Ammon's horn (tissue), 1 donor: ENCODE data around the gene SASH3.
"Not testable (repeated sequence)": the region's sequence is repeated elsewhere in the genome, so short reads cannot be mapped to it uniquely, and the experiment has no call there.

Source experiments
- DNase-seq: peaks from one replicate; pipeline ENCODE4 v3.0.0-alpha.2; 2016; ENCODE audit warnings: low spot score

Gene SASH3

DNA sequence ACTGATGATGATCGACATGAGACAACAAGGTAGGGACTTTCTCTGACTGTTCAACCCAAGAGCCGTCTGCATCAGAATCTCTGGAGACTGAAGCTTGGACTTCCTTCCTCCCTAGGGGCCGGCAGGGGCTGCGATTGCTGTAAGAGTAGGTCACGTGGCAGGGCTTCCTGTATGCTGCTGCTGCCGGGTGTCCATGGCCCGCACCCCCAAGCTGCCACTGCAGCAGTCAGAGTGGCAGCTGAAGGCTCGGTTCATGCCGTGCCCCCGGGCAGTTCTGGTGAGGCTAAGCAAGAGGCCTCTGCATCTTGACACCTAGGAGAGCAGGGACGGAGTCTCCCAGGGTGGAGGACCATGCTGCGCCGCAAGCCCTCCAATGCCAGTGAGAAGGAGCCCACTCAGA, at the start of gene SASH3:
SASH3 (plus strand) TSS at position 203 of the 400 bp plus-strand sequence; CDS start at position 352, 149 bp downstream.
- peak; percentile 48 for DNase-seq

DNA sequence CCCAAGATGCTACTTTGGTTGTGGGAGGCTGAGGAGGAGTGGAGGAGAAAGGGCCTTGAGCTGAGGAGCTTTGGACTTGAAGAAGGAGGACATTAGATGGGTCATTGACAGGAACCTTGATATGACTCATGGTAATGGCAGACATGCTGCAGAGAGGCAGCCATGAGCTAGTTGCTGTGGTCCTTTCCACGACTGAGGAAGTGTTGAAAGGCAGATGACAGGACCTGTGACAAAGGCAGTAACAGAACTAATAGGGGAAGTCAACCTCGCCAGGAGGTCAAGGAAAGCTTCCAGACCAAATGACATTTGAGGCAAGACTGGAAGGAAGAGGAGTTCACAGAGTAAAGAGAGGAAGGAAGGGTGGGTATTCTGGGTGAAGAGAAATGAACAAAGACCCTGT, 48.5 kb upstream of the SASH3 start:
- DNase-seq: no peak

DNA sequence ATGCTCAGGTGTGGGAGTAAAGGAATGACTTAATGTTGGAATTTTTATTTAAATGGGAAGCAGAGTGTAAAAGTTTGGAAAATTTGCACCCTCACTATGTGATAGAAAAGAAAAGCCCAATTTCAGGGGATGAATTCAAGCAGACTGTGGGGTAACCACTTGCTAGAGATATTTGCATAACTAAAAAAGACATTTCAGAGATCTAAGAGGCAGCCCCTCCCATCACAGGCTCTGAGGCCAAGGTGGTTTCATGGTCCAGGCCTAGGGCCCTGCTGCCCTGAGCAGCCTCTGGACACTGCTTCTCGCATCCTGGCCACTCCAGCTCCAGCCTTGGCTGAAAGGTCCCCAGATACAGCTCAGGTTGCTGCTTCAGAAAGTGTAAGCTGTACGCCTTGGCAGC, 46.9 kb upstream of the SASH3 start:
- no peak for DNase-seq

DNA sequence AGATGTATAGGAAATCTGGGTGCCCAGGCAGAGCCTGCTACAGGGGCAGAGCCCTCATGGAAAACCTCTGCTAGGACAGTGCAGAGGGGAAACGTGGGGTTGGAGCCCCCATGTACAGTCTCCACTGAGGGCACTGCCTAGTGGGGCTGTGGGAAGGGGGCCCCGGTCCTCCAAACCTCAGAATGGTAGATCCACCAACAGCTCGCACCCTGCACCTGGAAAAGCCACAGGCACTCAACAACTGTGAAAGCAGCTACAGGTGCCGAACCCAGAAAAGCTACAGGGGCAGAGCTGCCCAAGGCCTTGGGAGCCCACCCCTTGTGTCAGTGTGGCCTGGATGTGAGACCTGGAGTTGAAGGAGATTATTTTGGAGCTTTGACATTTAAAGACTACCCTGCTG, 46.4 kb upstream of the SASH3 start:
- no peak for DNase-seq

DNA sequence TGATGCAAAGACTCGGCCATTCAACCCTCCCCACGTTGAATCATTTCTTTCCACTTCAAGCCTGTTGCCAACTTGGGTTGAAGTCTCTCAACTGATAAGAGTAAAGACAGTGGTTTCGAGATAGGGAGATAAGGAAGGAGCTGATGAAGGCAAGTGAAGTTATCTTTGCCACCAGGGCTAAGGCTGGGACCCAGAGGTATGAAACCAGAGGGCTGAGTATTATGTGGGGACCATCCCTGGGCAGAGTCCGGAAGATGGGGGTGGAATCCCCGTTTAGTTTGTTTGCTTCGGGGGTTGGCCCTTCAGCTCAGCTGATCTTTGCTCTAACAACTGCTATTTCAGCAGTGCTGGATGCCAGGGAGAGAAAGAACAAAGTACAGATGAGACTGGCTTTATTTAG, 43.3 kb upstream of the SASH3 start:
- DNase-seq: no peak

DNA sequence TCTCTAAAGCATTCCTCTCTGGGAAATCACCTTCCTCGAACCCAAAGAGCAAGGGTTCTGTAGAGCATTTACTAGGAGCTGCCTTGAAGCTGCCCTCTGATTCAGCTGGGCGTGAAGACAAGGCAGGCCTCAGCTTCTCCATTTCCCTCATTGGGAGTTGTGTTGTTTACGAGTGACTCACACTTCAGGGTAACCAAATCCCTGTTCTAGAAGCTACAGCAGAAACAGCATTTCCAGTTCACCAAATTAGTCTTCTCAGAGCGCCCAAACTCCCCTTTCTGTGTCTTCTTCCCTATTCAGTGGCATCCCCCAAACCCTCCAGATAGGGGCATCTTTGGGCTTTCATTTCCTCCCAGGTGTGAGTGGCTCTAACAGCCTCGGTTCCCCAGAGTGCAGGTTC, 41.8 kb upstream of the SASH3 start:
- DNase-seq: no peak

DNA sequence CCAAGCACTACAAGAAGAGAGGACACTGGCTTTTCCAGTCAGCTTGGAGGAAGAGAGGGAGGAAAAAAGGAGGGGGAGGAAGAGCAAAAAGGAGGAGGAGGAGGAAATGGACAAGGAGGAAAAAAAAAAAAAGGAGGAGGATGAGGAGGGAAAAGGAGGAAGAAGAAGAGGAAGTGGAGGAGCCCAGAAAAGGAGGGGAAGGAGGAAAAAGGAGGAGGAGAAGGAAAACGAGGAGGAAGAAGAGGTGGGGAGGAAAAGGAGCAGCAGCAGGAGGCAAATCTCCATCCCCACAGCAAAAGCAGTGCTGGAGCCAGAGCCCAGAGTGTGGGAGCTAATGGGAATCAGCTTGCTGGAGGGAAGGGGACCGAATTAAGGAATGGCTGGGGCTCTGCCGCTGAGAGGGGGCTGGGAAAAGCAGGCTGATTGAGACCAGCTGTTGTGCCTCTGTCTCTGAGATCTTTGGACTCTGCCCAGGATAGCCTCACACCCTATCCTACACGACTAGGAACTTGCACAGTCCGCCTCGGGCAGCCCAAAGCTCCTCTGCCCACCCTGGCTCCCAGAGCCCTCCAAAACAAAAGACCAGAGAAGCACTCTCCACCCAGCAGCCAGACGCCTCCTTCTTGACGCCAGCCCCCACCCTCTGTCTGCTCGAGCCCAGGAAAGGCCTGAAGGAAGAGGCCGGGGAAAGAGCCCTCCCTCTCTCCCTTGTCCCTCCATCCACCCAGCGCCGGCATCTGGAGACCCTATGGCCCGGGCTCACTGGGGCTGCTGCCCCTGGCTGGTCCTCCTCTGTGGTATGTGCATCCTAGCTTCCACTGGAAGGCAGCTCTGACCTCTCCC, 41.1 kb upstream of the SASH3 start, which contains the start of gene XPNPEP2:
XPNPEP2 (plus strand) TSS at position 514 of the 843 bp plus-strand sequence; CDS start at position 749, 235 bp downstream.
- DNase-seq: no peak

DNA sequence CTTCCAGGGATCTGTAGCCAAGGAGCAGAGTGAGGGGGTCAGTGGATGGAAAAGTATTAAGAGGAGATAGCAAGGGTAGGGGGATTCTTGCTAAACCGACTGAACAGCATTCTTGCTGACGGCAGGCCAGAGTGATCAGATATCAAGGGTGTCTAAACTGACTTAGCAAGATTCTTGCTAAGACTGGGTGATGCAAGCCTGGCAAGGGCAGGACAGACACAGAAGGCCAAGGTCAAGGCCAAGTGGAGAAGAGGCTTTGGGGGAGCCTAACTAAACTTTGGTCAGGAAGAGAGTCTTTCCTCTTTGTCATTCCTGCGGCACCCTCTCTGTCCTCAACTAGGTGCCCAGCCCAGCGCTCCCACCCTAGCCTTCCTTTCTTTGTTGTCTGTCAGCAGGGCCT, 40.2 kb upstream of the SASH3 start:
- DNase-seq: no peak

DNA sequence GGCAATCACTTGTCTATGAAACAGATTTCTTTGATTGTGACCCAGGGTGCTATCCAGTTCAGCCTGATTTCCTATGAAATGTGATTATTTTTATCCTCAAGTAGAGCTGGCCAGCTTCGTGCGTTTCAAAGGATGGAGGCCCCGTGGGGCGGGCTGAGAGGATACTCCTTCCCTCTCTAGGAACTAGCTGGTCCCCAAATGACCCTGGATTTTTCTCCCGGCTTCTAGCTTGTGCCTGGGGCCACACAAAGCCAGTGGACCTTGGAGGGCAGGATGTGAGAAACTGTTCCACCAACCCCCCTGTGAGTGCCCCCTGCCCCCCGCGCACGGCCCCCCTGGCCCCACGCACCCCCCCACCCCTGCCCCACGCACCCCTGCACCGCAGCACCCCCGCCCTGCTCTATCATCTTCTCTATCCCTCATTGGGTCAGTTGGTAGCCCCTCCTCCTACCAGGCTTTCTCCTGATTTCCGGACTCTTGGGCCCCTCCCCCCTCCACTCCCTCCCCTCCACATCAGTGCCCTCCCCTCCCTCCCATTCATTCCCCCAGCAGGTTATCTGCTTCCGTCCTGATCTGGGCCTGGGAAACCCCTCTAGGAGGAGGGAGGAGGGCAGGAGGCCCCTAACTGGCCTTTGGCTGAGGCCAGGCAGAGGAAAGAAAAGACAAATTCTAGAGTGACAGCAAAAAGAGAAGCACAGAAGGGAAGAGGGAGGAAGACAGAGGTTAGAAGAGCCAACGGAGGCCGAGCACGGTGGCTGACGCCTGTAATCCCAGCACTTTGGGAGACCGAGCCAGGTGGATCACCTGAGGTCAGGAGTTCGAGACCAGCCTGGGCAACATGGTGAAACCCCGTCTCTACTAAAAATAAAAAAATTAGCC, 37.6 kb upstream of the SASH3 start:
- DNase-seq: no peak

DNA sequence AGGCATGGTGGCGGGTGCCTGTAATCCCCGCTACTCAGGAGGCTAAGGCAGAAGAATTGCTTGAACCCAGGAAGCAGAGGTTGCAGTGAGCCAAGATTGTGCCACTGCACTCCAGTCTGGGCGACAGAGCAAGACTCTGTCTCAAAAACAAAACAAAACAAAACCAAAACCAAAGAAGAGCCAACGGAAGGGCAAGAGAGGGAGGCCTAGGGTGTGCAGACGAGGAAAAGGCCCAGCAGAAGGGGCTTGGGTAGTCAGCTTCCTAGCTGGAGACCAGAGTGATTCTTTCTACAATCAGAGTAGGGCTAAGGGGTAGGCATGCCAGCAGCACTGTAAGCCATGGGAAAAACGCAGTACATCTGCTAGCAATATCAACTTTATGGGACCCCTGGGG, 37.0 kb upstream of the SASH3 start:
- not testable (repeated sequence) for DNase-seq

DNA sequence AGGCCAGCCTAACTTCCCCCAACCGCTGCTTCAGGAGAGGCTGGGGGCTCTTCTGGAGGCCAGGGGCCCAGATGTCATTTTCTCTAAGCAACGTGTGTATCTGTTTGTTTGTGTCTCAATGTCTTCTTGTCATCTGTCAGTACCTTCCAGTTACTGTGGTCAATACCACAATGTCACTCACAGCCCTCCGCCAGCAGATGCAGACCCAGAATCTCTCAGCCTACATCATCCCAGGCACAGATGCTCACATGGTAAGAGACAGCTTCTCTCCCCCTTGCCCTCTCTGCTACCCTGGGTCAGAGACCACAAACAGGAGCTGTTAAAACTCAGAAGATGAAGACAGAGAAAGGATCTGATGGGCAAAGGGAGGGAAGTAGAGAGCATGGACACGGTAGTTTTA, 35.9 kb upstream of the SASH3 start:
- no peak for DNase-seq

DNA sequence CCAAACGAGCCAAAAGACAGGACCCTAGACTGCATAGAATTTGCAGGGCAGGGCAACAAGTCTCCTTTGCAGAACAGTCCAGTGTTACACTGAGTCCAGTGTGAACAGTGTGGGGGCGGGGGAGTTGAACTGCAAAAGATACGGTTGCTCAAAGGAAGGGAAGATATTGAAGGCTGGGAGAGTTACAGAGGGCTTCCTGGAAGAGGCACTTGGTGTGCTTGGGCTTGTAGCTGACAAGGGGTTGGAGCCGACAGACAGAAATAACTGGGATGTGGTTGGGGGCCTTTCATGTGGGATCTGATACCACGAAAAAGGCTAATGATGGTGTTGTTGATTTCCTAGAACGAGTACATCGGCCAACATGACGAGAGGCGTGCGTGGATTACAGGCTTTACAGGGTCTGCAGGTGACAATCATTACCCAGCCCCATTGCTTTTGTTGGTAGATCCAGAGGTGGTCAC, 34.9 kb upstream of the SASH3 start:
- no peak for DNase-seq

DNA sequence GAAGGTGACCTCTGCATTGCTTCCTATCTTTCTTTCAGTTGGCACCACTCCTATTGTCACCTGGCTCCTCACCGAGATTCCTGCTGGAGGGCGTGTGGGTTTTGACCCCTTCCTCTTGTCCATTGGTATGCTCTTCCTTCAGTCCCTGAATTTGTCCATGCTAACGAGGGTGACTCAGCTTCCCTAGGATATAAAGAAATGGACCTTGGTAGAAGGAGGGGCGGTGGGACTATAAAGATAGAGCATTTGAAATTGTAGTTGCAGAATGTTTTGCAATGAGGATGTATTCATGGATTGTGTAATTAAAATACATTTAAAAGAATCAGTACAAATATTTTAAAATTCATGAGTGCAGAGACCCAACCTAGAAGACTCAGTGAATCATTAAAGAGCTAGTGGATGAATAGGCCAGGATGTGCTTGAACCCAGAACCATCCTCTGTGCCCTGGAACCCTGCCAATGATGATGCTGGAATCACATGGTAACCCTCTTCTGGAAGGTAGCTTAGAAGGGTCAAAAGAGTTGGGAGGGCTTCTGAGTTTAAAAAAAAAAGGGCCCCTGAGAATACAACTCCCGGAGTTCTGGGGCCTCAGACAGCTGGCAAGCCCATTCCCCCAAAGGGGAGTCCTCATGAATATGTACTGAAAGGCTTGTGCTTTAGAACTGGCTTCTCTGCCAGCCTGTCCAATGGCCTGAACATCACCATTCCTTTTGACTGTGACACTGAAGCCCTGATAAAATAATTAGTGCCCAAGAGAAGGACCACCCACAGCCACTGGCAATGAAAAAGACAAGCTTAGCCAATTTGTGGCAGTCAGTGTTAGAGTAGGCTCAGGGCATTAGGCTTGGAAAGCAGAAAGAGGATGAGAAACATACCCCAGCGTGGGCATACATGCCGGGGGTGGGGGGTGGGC, 32.9 kb upstream of the SASH3 start:
- DNase-seq: no peak

DNA sequence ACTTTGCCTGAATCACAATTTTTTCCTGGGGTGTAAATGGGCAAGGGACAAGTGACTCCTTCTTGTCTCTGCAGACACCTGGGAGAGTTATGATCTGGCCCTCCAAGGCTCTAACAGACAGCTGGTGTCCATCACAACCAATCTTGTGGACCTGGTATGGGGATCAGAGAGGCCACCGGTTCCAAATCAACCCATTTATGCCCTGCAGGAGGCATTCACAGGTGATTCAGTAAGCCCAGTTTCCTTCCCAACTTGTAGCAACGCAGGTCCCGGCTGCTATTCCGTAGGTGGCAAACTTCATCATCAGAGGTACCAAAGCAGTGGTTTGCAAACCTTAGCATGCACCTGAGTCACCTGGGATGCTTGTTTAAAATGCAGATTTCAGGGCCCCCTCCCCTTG, 32.2 kb upstream of the SASH3 start:
- DNase-seq: no peak

DNA sequence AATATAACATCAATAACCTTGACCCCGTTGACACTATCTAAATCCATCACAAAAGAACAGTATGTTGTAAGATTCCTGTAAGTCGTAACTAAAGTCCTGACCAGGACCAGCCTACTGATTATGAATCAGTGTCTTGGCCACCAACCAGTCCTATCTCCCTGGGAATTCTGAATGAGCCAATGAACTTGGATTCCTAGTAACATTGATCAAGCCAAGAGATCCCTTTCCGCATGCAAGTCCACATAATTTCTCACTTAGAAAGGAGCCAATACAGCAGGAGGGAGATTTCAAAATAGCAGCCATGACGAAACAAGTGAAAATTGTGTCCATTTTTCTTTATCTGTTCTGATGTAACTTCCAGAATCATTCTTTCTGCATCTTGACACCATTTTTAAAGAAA, 31.4 kb upstream of the SASH3 start:
- no peak for DNase-seq

DNA sequence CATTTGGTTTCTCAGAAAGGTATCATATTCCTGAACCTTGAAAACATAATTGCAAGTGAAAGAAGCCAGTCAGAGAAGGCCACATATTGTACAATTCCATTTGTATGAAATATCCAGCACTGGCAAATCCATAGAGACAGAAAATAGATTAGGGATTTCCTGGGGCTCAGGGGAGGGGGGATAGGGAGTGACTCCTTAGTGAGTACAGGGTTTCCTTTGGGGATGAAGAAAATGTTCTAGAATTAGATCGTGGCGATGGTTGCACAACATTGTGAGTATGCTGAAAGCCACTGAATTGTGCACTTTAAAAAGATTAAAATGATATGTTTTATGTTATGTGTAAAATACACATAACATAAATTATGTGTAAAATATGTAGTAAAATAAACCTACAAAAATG, 30.7 kb upstream of the SASH3 start:
- DNase-seq: no peak

DNA sequence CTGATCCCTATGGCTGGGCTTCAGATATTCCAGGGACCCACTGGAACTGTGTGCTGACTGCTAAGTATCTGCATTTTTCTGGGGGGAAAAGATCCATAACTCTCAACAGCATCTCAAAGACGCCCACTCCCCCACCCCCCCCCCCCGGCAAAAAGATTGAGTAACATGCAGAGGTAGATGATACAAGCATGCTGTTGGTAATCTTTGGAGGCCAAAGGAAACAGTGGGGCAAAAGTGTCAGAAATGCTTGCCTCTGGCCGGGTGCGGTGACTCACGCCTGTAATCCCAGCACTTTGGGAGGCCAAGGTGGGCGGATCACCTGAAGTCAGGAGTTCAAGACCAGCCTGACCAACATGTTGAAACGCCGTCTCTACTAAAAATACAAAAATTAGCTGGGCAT, 28.8 kb upstream of the SASH3 start:
- DNase-seq: no peak

DNA sequence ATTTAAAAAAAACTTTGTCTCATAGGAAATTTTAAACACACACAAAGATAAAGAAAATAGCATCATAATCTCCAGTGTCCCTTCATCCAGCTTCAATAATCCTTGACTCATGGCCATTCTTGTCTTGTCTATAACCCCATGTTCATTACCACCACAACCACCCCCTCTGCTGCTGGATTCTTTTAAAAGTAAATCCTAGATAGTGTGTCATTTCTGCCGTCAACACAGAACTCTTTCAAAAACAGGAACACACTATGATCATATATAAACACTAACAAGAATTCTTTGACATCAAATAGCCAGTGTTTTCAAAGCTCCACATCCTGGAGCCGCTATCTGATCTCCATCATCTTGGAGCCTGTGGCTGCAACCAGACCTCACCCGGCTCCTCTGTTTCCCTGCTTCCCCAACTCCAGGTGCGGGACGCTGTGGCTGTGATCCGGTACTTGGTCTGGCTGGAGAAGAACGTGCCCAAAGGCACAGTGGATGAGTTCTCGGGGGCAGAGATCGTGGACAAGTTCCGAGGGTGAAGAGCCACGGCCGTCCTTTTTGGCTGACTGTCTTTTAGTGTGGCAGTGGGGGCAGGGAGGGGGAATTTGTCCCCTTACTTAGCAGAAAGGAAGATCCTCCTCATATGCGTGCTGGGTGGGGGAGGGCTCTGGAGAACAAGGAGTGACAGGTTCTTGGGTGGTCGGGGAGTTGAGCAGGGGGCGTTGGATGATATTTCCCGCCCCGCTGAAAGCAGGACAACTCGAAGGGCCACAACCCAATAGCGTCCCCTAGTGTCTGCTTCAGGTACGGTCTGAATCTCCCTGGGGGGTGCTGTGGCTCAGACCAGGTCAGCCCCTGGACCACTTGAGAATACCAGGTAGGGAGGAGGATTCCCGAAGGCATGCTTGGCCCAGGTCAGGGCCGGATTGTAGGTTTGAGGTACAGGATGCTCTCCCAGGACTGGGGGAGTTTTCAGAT, 25.4 kb upstream of the SASH3 start:
- no peak for DNase-seq

DNA sequence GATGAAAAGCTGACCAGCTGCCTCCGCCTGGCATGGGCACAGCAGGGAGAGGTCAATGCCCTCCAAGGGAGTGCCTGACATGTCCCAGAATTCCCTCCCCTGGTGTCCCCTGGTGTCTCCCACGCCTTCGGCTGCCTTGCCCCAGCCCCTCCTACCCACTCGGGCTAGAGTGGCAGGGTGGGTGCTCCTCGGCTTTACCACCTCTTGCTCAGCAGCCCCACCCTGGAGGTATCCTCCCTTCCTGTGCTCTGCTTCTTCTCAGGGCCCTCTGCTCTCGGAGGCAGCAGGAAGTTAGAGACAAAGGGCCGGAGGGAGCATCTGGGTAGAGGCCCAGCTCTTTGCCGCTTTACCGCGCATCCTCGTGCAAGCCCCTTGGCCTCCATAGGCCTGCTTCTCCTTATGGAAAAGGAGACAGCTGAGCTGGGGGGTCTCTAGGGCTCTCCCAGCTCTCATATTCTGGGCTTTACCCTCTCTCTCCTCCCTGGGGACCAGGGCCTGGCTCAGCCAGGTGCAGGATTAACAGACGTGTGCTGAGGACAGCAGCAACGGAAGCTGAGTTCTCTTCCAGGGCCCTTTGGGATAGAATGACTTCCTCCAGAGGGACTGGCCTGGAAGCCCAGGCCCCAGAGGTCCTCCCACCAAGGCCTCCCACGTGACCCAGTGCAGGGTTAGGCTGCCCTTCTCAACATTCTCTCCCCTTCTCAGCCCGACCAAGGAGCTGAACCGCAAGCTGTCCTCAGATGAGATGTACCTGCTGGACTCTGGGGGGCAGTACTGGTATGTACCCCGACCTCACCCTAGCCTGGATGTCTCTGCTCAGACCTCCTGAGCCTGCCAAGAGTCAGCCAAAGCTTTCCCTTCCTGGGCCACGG, 23.7 kb upstream of the SASH3 start:
- no peak for DNase-seq
